Endothelial cell of umbilical vein (primary cell): ENCODE measurements around the gene MCEMP1. TPM values are rescaled to one million over a fixed set of nuclear protein-coding genes. Genes with fewer than 3 reads are reported as not detected.

Experiments
- BruUV-seq: library from RNA; stranded (reverse); fragments of 400-500 nt; replicated peaks from 2 replicates; lab custom pipeline; 2021; lab: Mats Ljungman, UMichigan
- CTCF ChIA-PET: fragments of 300-600, 350-600 bp; sonication (Branson Sonifier 250); formaldehyde crosslinking; loops from one replicate; lab custom pipeline; 2021; ENCODE audit warnings: antibody characterized with exemption, inconsistent platforms; lab: Charles Lee
- POLR2A ChIA-PET: fragments of 300-600, 350-600 bp; sonication (Branson Sonifier 250); formaldehyde crosslinking; loops from one replicate; lab custom pipeline; 2021; ENCODE audit warnings: antibody characterized with exemption, inconsistent platforms; lab: Charles Lee
- DNase-seq: peaks from one replicate; pipeline ENCODE4 v3.0.0-alpha.2; 2011; ENCODE audit warnings: low read depth, low spot score
- FAIRE-seq: peaks from 2 replicates; lab custom pipeline; 2011; peaks lifted over from hg19 to GRCh38; lab: Jason Lieb, UNC
- H2AFZ ChIP-seq: 2 replicates; pipeline ENCODE4 v1.6.0; 2012; ENCODE audit warnings: low read depth, low read length, control low read depth, inconsistent platforms
- H3K27ac ChIP-seq: 2 replicates; pipeline ENCODE4 v1.5.1; 2011; ENCODE audit warnings: low read depth, mild to moderate bottlenecking, control low read depth, low read length, moderate library complexity; ENCODE audit not compliant: insufficient read depth
- H3K27me3 ChIP-seq, 2 experiments: 2 replicates each; pipeline versions ENCODE4 v1.6.0 to v1.6.1; 2011; ENCODE audit warnings: low read length in 2 of 2, mixed read lengths in 1 of 2; ENCODE audit not compliant: control insufficient read depth in 2 of 2, insufficient read depth in 2 of 2
- H3K36me3 ChIP-seq, 2 experiments: 2 replicates in 1 of 2; 3 replicates in 1 of 2; pipeline ENCODE4 v1.5.1; 2011; ENCODE audit warnings: low read length in 2 of 2, mild to moderate bottlenecking in 1 of 2, moderate library complexity in 1 of 2; ENCODE audit not compliant: control insufficient read depth in 2 of 2, insufficient read depth in 2 of 2; ENCODE audit errors: extremely low read depth in 1 of 2
- H3K4me1 ChIP-seq: 3 replicates; pipeline ENCODE4 v1.5.1; 2011; ENCODE audit warnings: mild to moderate bottlenecking, low read length; ENCODE audit not compliant: control insufficient read depth, insufficient read depth; ENCODE audit errors: extremely low read depth
- H3K4me2 ChIP-seq: 2 replicates; pipeline ENCODE4 v1.6.1; 2011; ENCODE audit warnings: low read length, control low read depth, mixed read lengths; ENCODE audit not compliant: insufficient read depth
- H3K4me3 ChIP-seq, 3 experiments: fragments of 200-600 bp in 1 of 3; sonication (generic), shearing (Covaris generic) in 1 of 3; replicated peaks in 1 of 3; 2 replicates each; pipeline ENCODE4 v1.5.1; 2011 to 2016; ENCODE audit warnings: control low read depth in 3 of 3, low read length in 3 of 3, mild to moderate bottlenecking in 2 of 3, inconsistent platforms in 1 of 3, low read depth in 1 of 3, moderate library complexity in 1 of 3; ENCODE audit not compliant: insufficient read depth in 1 of 3
- H3K79me2 ChIP-seq: 2 replicates; pipeline ENCODE4 v1.6.0; 2012; ENCODE audit warnings: low read length, inconsistent platforms; ENCODE audit not compliant: control insufficient read depth, insufficient read depth
- H3K9ac ChIP-seq: replicated peaks from 2 replicates; pipeline ENCODE3; 2011; ENCODE audit warnings: low read length, control low read depth; ENCODE audit not compliant: insufficient read depth; ENCODE audit errors: extremely low read depth
- H3K9me1 ChIP-seq: replicated peaks from 3 replicates; pipeline ENCODE4 v1.6.0; 2011; ENCODE audit warnings: mild to moderate bottlenecking, low read length; ENCODE audit not compliant: control insufficient read depth, insufficient read depth; ENCODE audit errors: extremely low read depth
- H3K9me3 ChIP-seq: replicated peaks from 2 replicates; pipeline ENCODE4 v1.5.1; 2012; ENCODE audit warnings: low read length, inconsistent platforms; ENCODE audit not compliant: control insufficient read depth, insufficient read depth
- H4K20me1 ChIP-seq: replicated peaks from 2 replicates; pipeline ENCODE3; 2011; ENCODE audit warnings: mild to moderate bottlenecking, low read length; ENCODE audit not compliant: control insufficient read depth, insufficient read depth; ENCODE audit errors: extremely low read depth
- FOS ChIP-seq: IDR thresholded peaks from 2 replicates; pipeline ENCODE4 v1.6.1; 2011; ENCODE audit warnings: mild to moderate bottlenecking, low read length, moderate library complexity, borderline replicate concordance; ENCODE audit not compliant: insufficient read depth
- MYC ChIP-seq: IDR thresholded peaks from one replicate; pipeline ENCODE4 v1.6.1; 2011; ENCODE audit warnings: mild to moderate bottlenecking, low read depth, low read length
- POLR2AphosphoS5 ChIP-seq: IDR thresholded peaks from 2 replicates; pipeline ENCODE4 v1.6.1; 2012; ENCODE audit warnings: low read depth, mild to moderate bottlenecking, control low read depth, low read length, moderate library complexity; ENCODE audit not compliant: insufficient read depth
- dilution Hi-C: fragments of 300-500 bp; cut with MboI; formaldehyde crosslinking; loops from one replicate; pipeline ENCODE4 v1.15.0; 2019; ENCODE audit warnings: low sequenced_read_pairs; ENCODE audit not compliant: extremely low pct_ligation_motif_present
- intact Hi-C: fragments of 100-400 bp; cut with micrococcal nuclease; formaldehyde crosslinking; loops from one replicate; pipeline ENCODE4 v1.10.0; 2022
- polyA plus RNA-seq, 4 experiments: library from polyadenylated mRNA; depleted of rRNA in 3 of 4; stranded (reverse) in 3 of 4; unstranded in 1 of 4; fragments of >200 nt; gene quantifications; 2 replicates each; pipeline versions ENCODE4 v1.2.1 to v1.2.3, GENCODE V29; 2011 to 2012; ENCODE audit warnings: missing spikeins in 1 of 4
- total RNA-seq: library from RNA; stranded (reverse); gene quantifications from 2 replicates; pipeline ENCODE4 v1.2.3, GENCODE V29; 2021
- TF ChIP-seq, protein P1 (sequence below): IDR thresholded peaks from 2 replicates; pipeline ENCODE4 v1.6.1; 2011; ENCODE audit not compliant: insufficient read depth, insufficient read length
- TF ChIP-seq, protein P2 (sequence below), 2 donors: IDR thresholded peaks; 1 replicate in 1 of 2; 2 replicates in 1 of 2; pipeline ENCODE4 v1.5.1; 2011; ENCODE audit warnings: low read length in 2 of 2, mild to moderate bottlenecking in 2 of 2, moderate library complexity in 2 of 2, control low read depth in 1 of 2, inconsistent platforms in 1 of 2, low read depth in 1 of 2; ENCODE audit not compliant: insufficient read depth in 1 of 2; ENCODE audit errors: extremely low read depth in 1 of 2

MCEMP1 gene
- total and polyA plus RNA-seq, 2 donors (not counting 3 experiments of a cell fraction or from before 2014, with no cell fraction given) = not detected

DNA sequence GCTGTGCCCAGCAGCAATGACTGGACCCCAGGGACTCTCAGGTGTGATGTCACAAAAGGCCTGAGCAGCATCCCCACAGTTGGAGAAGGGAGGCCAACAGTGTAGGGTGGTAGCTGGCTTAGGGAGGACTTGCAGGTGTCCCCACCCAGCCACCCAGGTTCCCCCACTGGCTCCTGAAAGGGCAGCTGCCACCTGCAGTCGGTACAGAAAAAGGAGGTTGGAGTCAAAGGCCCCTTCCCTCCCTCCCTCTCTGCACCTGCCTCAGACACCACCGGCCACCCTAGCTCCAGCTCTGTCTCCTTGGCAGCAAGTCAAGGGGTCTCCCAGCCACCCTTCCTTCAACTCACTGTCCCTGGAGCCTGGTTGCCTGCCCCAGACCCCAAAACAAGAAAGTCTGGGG is 43.2 kb upstream of the MCEMP1 start, which contains the start of gene PCP2:
Gene PCP2, minus strand, starts transcription at position 22 of the 400 bp plus-strand sequence. CDS start 262 bp downstream, outside the sequence.
- FAIRE-seq (no peak), DNase-seq (no peak)
- intact Hi-C loops (no loop called here), dilution Hi-C loops (no loop called here)
- Histone ChIP-seq H3K4me2 (no peak within 1 kb of the TSS), H3K36me3 (peaks cover 0 to 4% of the 10 kb centered on the region in 2 experiments), H3K27ac (no peak within 1 kb of the TSS), H3K4me1 (peaks cover 17% of the 10 kb centered on the region), H3K27me3 (no peaks in the 10 kb centered on the region), H3K9ac (no peak within 1 kb of the TSS), H3K9me1 (no peaks in the 10 kb centered on the region), H4K20me1 (no peaks in the 10 kb centered on the region), H2AFZ (no peak within 1 kb of the TSS), H3K79me2 (peaks cover 18% of the 10 kb centered on the region), H3K9me3 (no peaks in the 10 kb centered on the region), H3K4me3 (no peak within 1 kb of the TSS)
- TF ChIP-seq, protein P1, sequence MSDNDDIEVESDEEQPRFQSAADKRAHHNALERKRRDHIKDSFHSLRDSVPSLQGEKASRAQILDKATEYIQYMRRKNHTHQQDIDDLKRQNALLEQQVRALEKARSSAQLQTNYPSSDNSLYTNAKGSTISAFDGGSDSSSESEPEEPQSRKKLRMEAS = no peak
- TF ChIP-seq, protein P2, sequence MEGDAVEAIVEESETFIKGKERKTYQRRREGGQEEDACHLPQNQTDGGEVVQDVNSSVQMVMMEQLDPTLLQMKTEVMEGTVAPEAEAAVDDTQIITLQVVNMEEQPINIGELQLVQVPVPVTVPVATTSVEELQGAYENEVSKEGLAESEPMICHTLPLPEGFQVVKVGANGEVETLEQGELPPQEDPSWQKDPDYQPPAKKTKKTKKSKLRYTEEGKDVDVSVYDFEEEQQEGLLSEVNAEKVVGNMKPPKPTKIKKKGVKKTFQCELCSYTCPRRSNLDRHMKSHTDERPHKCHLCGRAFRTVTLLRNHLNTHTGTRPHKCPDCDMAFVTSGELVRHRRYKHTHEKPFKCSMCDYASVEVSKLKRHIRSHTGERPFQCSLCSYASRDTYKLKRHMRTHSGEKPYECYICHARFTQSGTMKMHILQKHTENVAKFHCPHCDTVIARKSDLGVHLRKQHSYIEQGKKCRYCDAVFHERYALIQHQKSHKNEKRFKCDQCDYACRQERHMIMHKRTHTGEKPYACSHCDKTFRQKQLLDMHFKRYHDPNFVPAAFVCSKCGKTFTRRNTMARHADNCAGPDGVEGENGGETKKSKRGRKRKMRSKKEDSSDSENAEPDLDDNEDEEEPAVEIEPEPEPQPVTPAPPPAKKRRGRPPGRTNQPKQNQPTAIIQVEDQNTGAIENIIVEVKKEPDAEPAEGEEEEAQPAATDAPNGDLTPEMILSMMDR (IDR thresholded peaks at IDR 0.05; ENCODE audit: extremely low read depth in 1 of 2, insufficient read depth in 1 of 2, low read depth in 1 of 2, low read length in 2 of 2) = no peak
- TF ChIP-seq POLR2AphosphoS5 (no peak), MYC (no peak), FOS (no peak)
- ChIA-PET POLR2A (interaction anchor here (0.6 kb wide), 1 partner anchor 305 kb away, joined by 5 read pairs; no protein-coding TSS in a partner anchor), CTCF (interaction anchor here (0.6 to 1.6 kb wide), 2 partner anchors 65 to 369 kb away, joined by 3 to 6 read pairs; no protein-coding TSS in a partner anchor)
- BruUV-seq = no TSS peak
